ENCODE data around the gene NEURL4.
A peak's percentile ranks its signal among the peaks of the same experiment; 100 is the strongest.

Gene NEURL4

DNA sequence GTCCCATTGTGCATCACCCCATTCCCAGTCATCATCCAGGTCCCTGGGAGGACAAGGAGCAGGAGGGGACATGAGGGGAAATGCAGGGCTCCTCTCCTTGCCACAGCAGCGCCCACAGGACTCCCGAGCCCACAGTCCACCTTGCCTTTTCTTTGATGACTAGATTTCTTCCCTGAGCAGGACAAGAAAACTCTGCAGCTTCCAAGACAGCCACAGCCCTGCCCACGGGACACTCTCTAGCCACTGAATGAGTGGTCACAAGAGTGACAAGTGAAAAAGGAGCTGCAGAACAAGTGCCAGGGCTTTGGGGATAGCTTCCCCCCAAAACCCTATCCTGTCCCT, 4.7 kb downstream of the NEURL4 start:
- DNase-seq (ENCODE audit: low read depth in 4 of 4, low spot score in 1 of 4): no peak

GRCh38 chr17:7323731-7324437, 5.3 kb downstream of the NEURL4 start:
- peak in 1 of 4 experiments; percentile 41 for DNase-seq (ENCODE audit: low read depth in 4 of 4, low spot score in 1 of 4)

- no peak for DNase-seq (ENCODE audit: low read depth in 4 of 4, low spot score in 1 of 4)
Measured at GRCh38 chr17:7322520-7323194, 6.5 kb downstream of the NEURL4 start.

DNA sequence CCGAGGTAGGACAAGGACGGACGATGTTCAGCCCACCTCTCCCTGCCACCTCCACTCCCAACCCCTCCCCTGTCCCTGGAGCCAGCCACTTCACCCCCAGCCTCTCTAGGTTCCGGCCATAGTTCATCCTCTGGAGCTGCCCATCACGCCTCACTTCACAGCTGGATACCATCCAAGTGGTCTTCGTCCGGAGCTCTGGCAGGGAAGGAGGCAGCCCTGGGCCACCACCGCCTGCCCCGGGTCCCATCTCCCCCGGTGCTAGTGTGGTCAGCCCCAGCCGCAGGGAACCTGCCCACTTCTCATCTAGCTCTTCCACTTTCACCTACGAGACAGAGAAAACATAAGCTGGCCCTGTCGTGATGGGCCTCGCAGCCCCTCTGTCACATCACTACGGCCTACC, 7.7 kb downstream of the NEURL4 start:
- DNase-seq (ENCODE audit: low read depth in 4 of 4, low spot score in 1 of 4): no peak

DNA sequence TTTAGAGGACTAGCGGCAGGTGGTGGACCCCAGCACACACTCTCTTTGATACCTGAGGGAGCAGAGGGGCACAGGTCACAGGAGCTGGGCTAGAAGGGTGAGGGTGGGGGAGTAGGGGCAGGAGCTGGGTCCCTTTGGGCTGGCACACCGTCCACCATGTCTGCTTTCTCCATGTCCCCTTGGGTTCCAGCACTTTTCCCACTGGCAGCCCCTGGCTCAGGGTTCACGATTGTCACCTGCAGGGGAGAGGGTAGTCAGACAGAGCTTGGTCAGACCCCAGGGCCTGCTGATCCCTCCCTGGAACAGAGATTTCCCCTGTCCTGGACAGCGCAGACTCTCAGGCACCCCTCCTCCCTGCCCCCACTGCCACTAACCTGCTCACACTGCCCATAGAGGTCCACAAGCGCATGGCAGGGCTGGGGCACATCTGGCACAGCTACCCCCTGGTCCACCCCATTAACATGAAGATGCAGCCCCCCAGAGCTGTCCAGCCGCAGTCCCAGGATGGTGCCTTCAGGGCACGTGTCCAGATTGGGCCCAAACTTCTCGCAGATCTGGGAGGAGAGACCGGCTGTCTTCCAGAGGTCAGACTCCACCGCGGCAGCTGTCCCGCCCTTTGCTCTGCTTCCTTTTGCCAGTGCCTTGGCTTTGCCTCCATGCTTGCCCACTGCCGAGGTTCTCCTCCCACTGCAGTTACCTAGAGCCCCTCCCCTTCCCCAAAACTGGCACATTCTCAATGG, 10.8 kb downstream of the NEURL4 start:
- no peak for DNase-seq (ENCODE audit: low read depth in 4 of 4, low spot score in 1 of 4)

- no peak for DNase-seq (ENCODE audit: low read depth in 4 of 4, low spot score in 1 of 4)
Measured at GRCh38 chr17:7317161-7317803, 11.9 kb downstream of the NEURL4 start.

GRCh38 chr17:7315570-7316235, 13.4 kb downstream of the NEURL4 start:
- DNase-seq (ENCODE audit: low read depth in 4 of 4, low spot score in 1 of 4): no peak

GRCh38 chr17:7314719-7315569, 14.2 kb downstream of the NEURL4 start, which contains the start of gene GPS2:
Gene GPS2 (minus strand): TSS chr17:7315360. CDS start chr17:7315052, 308 bp downstream.
- DNase-seq (ENCODE audit: low read depth in 4 of 4, low spot score in 1 of 4): peak; percentile 83 to 94 (median 91)

DNA sequence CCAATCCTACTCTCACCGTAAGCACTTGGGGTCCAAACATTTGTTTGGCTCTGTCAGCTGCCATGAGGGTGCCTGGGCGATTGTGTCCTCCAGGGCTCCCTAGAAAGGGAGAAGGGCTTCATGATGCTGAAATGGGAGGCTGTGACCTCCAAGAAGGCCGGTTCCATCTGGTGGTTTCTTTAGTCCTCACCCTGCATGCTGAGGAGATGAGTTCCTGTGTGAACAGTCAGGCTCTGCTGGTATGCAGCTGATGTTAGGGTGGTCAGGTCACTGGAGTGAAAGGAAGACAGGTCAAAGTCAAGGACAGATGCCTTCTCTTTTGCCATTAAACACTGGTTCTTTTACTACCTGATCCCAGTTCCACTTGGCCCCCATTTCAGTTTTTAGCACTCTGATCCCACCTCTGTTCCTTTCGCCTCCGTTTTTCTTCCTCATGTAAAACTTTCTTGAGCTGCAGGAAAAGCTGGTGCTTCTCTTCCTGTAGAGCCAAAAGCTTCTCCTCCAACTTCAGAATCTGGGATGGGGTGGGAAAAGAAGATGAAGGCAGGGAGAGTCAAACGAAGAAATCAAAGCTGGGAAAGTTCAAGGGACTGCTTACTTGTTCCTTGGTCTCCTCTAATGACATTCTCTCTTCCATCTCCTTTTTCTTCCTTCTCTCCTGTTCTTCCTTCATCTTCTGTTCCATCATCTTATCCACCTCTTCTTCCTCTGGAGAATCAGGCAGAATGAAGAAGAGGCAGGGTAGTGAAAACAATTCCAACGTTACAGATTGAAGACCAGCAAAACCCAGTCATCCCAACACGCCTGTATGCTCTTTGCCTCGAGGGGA, 15.0 kb downstream of the NEURL4 start:
- no peak for DNase-seq (ENCODE audit: low read depth in 4 of 4, low spot score in 1 of 4)

- DNase-seq (ENCODE audit: low read depth in 4 of 4, low spot score in 1 of 4): no peak
Measured at GRCh38 chr17:7313088-7313889, 15.8 kb downstream of the NEURL4 start.

DNA sequence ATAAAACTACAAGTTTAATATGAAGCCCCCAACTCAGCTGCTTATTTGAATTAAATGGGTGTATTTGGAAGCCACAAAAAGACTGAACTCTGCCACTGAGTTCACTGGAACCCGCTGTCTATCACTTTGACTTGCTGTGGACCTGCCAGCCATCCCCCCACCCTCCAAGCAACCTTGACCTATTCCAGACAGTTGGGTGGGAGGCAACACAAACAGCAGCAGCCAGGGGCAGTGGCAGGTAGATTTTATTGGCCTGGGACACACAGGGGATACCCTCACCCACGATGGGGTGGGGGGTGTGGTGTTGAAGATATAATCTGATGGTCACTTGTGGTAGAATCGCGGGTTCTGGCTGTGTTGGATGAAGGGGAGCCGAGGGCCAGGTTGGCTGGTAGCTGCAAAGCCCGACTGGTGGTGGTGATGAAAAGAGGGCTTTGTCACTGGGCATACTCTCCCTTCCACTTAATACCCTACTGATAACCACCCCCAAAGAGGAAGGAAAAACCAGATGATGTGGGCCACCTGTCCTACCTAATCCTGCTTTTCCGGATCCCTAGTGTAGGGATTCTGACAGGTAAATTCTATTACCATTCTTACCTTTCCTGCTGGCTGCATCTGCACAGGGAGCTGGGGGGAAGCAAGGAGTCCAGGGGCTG, 16.6 kb downstream of the NEURL4 start:
- no peak for DNase-seq (ENCODE audit: low read depth in 4 of 4, low spot score in 1 of 4)

- no peak for DNase-seq (ENCODE audit: low read depth in 4 of 4, low spot score in 1 of 4)
Measured at GRCh38 chr17:7311110-7311705, 17.9 kb downstream of the NEURL4 start.

DNA sequence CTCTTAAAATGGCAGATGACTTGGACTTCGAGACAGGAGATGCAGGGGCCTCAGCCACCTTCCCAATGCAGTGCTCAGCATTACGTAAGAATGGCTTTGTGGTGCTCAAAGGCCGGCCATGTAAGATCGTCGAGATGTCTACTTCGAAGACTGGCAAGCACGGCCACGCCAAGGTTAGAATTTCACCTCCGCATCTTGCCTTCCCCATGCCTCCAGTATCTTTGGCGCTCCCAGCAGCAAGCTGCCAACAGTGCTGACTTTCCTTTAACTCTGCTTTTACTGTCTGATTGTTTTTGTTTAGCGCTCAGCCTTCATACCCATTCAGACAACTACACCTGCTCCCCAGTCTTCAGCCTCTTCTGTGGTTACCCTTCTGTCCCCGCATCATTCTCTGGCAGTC, 19.5 kb downstream of the NEURL4 start:
- no peak for DNase-seq (ENCODE audit: low read depth in 4 of 4, low spot score in 1 of 4)

DNA sequence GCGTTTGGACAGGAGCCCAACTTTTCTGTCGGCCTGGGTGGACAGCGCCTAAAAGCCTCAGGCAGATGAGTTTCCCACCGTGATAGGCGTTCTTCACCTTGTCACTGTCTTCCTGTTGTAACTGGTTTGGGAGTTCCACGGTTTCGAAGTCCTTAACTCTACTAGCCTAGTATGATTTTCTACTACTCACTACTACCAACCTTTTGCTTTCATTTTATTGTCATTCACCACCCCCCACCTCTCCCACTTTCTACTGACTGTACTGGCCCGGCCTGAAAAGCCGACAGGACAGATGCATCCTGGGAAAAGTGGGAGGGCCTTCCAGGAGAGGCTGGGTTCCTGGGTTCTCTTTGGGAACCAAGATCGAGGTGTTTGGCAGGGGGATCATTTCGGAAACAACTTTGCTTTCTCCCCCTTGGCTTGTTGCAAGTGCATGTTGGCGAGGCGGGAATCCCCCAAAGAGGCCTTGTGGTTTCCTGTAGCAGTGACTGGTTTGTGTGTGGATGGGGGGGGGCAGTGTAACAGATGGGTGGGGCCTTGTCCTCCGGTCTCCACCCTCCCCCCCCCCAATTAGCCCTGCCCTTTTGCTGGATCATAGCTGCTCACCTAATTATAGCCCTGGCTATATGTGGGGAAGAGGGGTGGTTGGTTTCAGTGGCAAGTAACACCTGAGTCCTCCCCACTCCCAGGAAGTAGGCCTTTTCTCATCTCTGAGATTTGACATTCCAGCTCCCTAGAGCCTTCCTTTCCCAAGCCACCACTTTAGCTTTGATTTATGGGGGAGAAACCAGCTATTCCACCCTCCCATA, 20.3 kb downstream of the NEURL4 start:
- peak in 3 of 4 experiments; percentile 53 to 79 (median 75) for DNase-seq (ENCODE audit: low read depth in 4 of 4, low spot score in 1 of 4)

- DNase-seq (ENCODE audit: low read depth in 4 of 4, low spot score in 1 of 4): peak in 2 of 4 experiments; percentile 25 to 28
Measured at GRCh38 chr17:7307686-7308624, 21.2 kb downstream of the NEURL4 start.

Data from stimulated activated CD4-positive, alpha-beta T cell treated with anti-CD3 and anti-CD28 coated beads, Interleukin-1b, Interleukin-23, amount 100 ng/mL, for 24 hours (primary cell).